SK-N-SH treated with all-trans-retinoic acid at 6 μM for 48 hours (cell line): Measurements from ENCODE around the gene WAPL.

Experiments used
- ARNTL ChIP-seq: fragments of 450-650 bp; formaldehyde crosslinking; IDR thresholded peaks from 2 replicates; pipeline ENCODE4 v1.5.0; 2020; ENCODE audit warnings: low read depth, mild to moderate bottlenecking, moderate library complexity, borderline replicate concordance
- CSDC2 ChIP-seq: fragments of 250-450 bp; sonication (Bioruptor Pico); IDR thresholded peaks from 2 replicates; pipeline ENCODE4 v1.5.0; 2020; ENCODE audit warnings: mild to moderate bottlenecking, moderate library complexity
- ESRRG ChIP-seq: fragments of 250-450 bp; sonication (Bioruptor Pico); IDR thresholded peaks from 2 replicates; pipeline ENCODE4 v1.6.1; 2021; ENCODE audit warnings: mild to moderate bottlenecking
- ISL1 ChIP-seq: fragments of 250-450 bp; sonication (Bioruptor Pico); IDR thresholded peaks from 2 replicates; pipeline ENCODE4 v2.1.2; 2022; ENCODE audit warnings: mild to moderate bottlenecking, moderate library complexity
- PPARA ChIP-seq: fragments of 250-450 bp; sonication (Bioruptor Pico); IDR thresholded peaks from 2 replicates; pipeline ENCODE4 v1.5.0; 2020; ENCODE audit warnings: mild to moderate bottlenecking, borderline replicate concordance
- TCF4 ChIP-seq: fragments of 250-450 bp; sonication (Bioruptor Pico); IDR thresholded peaks from 2 replicates; pipeline ENCODE4 v1.8.0; 2021; ENCODE audit warnings: mild to moderate bottlenecking, moderate library complexity, borderline replicate concordance
- ZC3H10 ChIP-seq: fragments of 250-450 bp; sonication (Bioruptor Pico); IDR thresholded peaks from 2 replicates; pipeline ENCODE4 v1.5.1; 2021; ENCODE audit warnings: mild to moderate bottlenecking, moderate library complexity
- ZFP3 ChIP-seq: fragments of 250-450 bp; sonication (Bioruptor Pico); IDR thresholded peaks from 2 replicates; pipeline ENCODE4 v1.5.0; 2020; ENCODE audit warnings: mild to moderate bottlenecking, moderate library complexity
- ZFP30 ChIP-seq: fragments of 450-650 bp; formaldehyde crosslinking; IDR thresholded peaks from 2 replicates; pipeline ENCODE4 v1.5.0; 2022; ENCODE audit warnings: mild to moderate bottlenecking, moderate library complexity
- ZNF565 ChIP-seq: fragments of 450-650 bp; formaldehyde crosslinking; conservative IDR thresholded peaks from 2 replicates; pipeline ENCODE4 v1.5.0; 2020; ENCODE audit warnings: low read depth, mild to moderate bottlenecking, moderate library complexity
- ZNF70 ChIP-seq: fragments of 450-650 bp; formaldehyde crosslinking; IDR thresholded peaks from 2 replicates; pipeline ENCODE4 v1.5.0; 2020; ENCODE audit warnings: mild to moderate bottlenecking, moderate library complexity
- TF ChIP-seq, protein P1 (sequence below): fragments of 250-450 bp; sonication (Bioruptor Pico); IDR thresholded peaks from 2 replicates; pipeline ENCODE4 v1.5.1; 2020; ENCODE audit warnings: low read depth, mild to moderate bottlenecking, moderate library complexity
- TF ChIP-seq, protein P2 (sequence below): fragments of 250-450 bp; sonication (Bioruptor Pico); IDR thresholded peaks from 2 replicates; pipeline ENCODE4 v1.8.0; 2020; ENCODE audit warnings: mild to moderate bottlenecking, moderate library complexity, borderline replicate concordance

DNA sequence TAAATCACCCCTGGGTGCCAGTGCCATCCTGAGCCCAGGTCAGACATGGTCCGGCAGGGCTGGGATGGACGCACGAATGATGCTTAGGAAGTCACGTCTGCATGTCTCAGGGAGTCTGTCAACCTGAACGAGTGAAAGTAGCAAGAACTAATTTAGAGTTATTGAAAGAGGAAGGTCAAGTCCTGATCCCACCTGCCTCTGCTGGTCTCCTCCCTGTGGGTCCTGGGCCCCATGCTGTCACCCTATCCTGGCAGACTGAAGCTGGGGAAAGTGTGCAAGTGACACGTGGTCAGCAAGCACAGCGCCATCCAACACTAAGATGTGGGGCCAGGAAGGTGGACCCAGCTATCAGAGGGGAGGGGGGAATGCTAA, 128.9 kb downstream of the WAPL start:
- TF ChIP-seq ZC3H10 (CRISPR knock-in tag), result no peak
- TF ChIP-seq ESRRG (CRISPR knock-in tag), result no peak
- TF ChIP-seq TCF4 (CRISPR knock-in tag), result no peak
- TF ChIP-seq ZFP3, result no peak
- no peak for TF ChIP-seq PPARA (CRISPR knock-in tag)
- no peak for TF ChIP-seq ISL1 (CRISPR knock-in tag)
- TF ChIP-seq ARNTL (CRISPR knock-in tag), result no peak
- TF ChIP-seq, protein P1, sequence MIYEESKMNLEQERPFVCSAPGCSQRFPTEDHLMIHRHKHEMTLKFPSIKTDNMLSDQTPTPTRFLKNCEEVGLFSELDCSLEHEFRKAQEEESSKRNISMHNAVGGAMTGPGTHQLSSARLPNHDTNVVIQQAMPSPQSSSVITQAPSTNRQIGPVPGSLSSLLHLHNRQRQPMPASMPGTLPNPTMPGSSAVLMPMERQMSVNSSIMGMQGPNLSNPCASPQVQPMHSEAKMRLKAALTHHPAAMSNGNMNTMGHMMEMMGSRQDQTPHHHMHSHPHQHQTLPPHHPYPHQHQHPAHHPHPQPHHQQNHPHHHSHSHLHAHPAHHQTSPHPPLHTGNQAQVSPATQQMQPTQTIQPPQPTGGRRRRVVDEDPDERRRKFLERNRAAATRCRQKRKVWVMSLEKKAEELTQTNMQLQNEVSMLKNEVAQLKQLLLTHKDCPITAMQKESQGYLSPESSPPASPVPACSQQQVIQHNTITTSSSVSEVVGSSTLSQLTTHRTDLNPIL, result no peak
- TF ChIP-seq ZNF565 (CRISPR knock-in tag), result no peak
- TF ChIP-seq, protein P2, sequence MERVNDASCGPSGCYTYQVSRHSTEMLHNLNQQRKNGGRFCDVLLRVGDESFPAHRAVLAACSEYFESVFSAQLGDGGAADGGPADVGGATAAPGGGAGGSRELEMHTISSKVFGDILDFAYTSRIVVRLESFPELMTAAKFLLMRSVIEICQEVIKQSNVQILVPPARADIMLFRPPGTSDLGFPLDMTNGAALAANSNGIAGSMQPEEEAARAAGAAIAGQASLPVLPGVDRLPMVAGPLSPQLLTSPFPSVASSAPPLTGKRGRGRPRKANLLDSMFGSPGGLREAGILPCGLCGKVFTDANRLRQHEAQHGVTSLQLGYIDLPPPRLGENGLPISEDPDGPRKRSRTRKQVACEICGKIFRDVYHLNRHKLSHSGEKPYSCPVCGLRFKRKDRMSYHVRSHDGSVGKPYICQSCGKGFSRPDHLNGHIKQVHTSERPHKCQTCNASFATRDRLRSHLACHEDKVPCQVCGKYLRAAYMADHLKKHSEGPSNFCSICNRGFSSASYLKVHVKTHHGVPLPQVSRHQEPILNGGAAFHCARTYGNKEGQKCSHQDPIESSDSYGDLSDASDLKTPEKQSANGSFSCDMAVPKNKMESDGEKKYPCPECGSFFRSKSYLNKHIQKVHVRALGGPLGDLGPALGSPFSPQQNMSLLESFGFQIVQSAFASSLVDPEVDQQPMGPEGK, result no peak
- TF ChIP-seq CSDC2 (CRISPR knock-in tag), result no peak
- TF ChIP-seq ZFP30 (CRISPR knock-in tag), result no peak
- TF ChIP-seq ZNF70 (CRISPR knock-in tag), result no peak
